Thyroid gland (tissue), 4 donors: ENCODE results near the gene FIS1.

Source experiments
- CTCF ChIP-seq, 6 experiments: fragments of 200-600 bp in 3 of 6; fragments of 450-650 bp in 3 of 6; sonication (generic) in 3 of 6; IDR thresholded peaks; one replicate each; pipeline ENCODE4 v1.5.1; 2016 to 2019; ENCODE audit warnings: antibody characterized with exemption in 6 of 6, mild to moderate bottlenecking in 2 of 6, inconsistent platforms in 1 of 6, moderate library complexity in 1 of 6
- POLR2A ChIP-seq, 2 donors: fragments of 450-650 bp; IDR thresholded peaks; one replicate each; pipeline ENCODE4 v1.6.1; 2017; ENCODE audit warnings: antibody characterized with exemption in 2 of 2, mild to moderate bottlenecking in 2 of 2, moderate library complexity in 1 of 2

DNA sequence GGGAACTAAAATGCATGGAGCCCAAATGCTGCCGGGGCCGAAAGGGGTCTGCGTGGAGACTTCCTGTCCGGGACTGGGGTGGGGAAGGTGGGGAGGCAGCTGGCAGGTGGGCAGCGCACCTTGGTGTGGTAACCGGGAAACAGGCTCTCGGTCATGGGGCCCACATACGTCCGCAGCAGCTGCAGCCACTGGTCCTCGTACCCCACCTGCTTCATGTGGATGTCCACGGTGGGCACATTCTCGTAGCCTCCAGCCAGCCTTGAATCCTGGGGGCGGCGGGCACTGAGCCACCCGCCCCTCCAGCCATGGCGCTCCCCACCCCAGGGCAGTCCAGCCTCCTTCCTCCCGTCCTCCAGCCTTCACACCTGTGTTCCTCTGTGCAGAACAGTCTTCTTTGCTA is 37.4 kb downstream of the FIS1 start:
- no peak for TF ChIP-seq CTCF (IDR thresholded peaks at IDR 0.05)
- no peak for TF ChIP-seq POLR2A (IDR thresholded peaks at IDR 0.05)
